ENCODE data around the gene ANKRD44.

Gene ANKRD44

GRCh38 chr2:197136452-197136851 lies 174.1 kb downstream of the ANKRD44 start:
- TF ChIP-seq POLR2A (IDR thresholded peaks at IDR 0.05; ENCODE audit: extremely low read depth, insufficient read length) (no peak), MAX (IDR thresholded peaks at IDR 0.05; ENCODE audit: low read depth, low read length) (no peak)
- H3K4me3 ChIP-seq (ENCODE audit: low read depth, low read length) = no peak overlapping the region
- no peak for DNase-seq (ENCODE audit: low read depth)

GRCh38 chr2:197135806-197136205 lies 174.8 kb downstream of the ANKRD44 start:
- H3K4me3 ChIP-seq (ENCODE audit: low read depth, low read length) = no peak overlapping the region
- DNase-seq (ENCODE audit: low read depth) = no peak
- no peak for TF ChIP-seq POLR2A (IDR thresholded peaks at IDR 0.05; ENCODE audit: extremely low read depth, insufficient read length)
- no peak for TF ChIP-seq MAX (IDR thresholded peaks at IDR 0.05; ENCODE audit: low read depth, low read length)
- TF ChIP-seq CTCF (IDR thresholded peaks at IDR 0.05; ENCODE audit: low read depth, low read length) = no peak
- no peak for TF ChIP-seq MYC (IDR thresholded peaks at IDR 0.05; ENCODE audit: low read depth, low read length)

GRCh38 chr2:197134206-197134605 lies 176.4 kb downstream of the ANKRD44 start:
- no peak for DNase-seq (ENCODE audit: low read depth)
- TF ChIP-seq CTCF (IDR thresholded peaks at IDR 0.05; ENCODE audit: low read depth, low read length) (no peak), POLR2A (IDR thresholded peaks at IDR 0.05; ENCODE audit: extremely low read depth, insufficient read length) (no peak), MAX (IDR thresholded peaks at IDR 0.05; ENCODE audit: low read depth, low read length) (no peak), MYC (IDR thresholded peaks at IDR 0.05; ENCODE audit: low read depth, low read length) (no peak)
- H3K4me3 ChIP-seq (ENCODE audit: low read depth, low read length) = no peak overlapping the region

- DNase-seq (ENCODE audit: low read depth) = no peak
- no peak for TF ChIP-seq MYC (IDR thresholded peaks at IDR 0.05; ENCODE audit: low read depth, low read length)
- TF ChIP-seq POLR2A (IDR thresholded peaks at IDR 0.05; ENCODE audit: extremely low read depth, insufficient read length) = no peak
- no peak for TF ChIP-seq CTCF (IDR thresholded peaks at IDR 0.05; ENCODE audit: low read depth, low read length)
- TF ChIP-seq MAX (IDR thresholded peaks at IDR 0.05; ENCODE audit: low read depth, low read length) = no peak
- H3K4me3 ChIP-seq (ENCODE audit: low read depth, low read length) = no peak overlapping the region
Observed at GRCh38 chr2:197131558-197131855, 179.1 kb downstream of the ANKRD44 start.

- peak; percentile 34 for DNase-seq (ENCODE audit: low read depth)
- H3K4me3 ChIP-seq (ENCODE audit: low read depth, low read length) = no peak overlapping the region
Observed at GRCh38 chr2:197130318-197130717, 180.3 kb downstream of the ANKRD44 start.

GRCh38 chr2:197128897-197129296 lies 181.7 kb downstream of the ANKRD44 start:
- DNase-seq (ENCODE audit: low read depth) = no peak
- H3K4me3 ChIP-seq (ENCODE audit: low read depth, low read length) = no peak overlapping the region
- TF ChIP-seq POLR2A (IDR thresholded peaks at IDR 0.05; ENCODE audit: extremely low read depth, insufficient read length) = no peak
- no peak for TF ChIP-seq MYC (IDR thresholded peaks at IDR 0.05; ENCODE audit: low read depth, low read length)
- no peak for TF ChIP-seq CTCF (IDR thresholded peaks at IDR 0.05; ENCODE audit: low read depth, low read length)
- TF ChIP-seq MAX (IDR thresholded peaks at IDR 0.05; ENCODE audit: low read depth, low read length) = no peak

More at GRCh38 chr2:197130318-197130717, 180.3 kb downstream of the ANKRD44 start:
- no peak for TF ChIP-seq MYC (IDR thresholded peaks at IDR 0.05; ENCODE audit: low read depth, low read length)
- no peak for TF ChIP-seq MAX (IDR thresholded peaks at IDR 0.05; ENCODE audit: low read depth, low read length)
- no peak for TF ChIP-seq POLR2A (IDR thresholded peaks at IDR 0.05; ENCODE audit: extremely low read depth, insufficient read length)
- no peak for TF ChIP-seq CTCF (IDR thresholded peaks at IDR 0.05; ENCODE audit: low read depth, low read length)

Measured in NB4 (cell line).